IMR-90 (cell line): Measurements from ENCODE around the gene WARS2. TPM values are rescaled to one million over a fixed set of nuclear protein-coding genes. Genes with fewer than 3 reads are reported as not detected.

Source experiments
- ATAC-seq: fragments of 200-7000 bp; cut with Tn5 transposase; 2 replicates; pipeline ENCODE4 v1.9.1; 2020; ENCODE audit warnings: low read depth, mild to moderate bottlenecking, moderate library complexity
- BruUV-seq: library from RNA; stranded (reverse); fragments of 400-500 nt; replicated peaks from 2 replicates; lab custom pipeline; 2021; lab: Mats Ljungman, UMichigan
- CTCF ChIA-PET: fragments of 300-600 bp; formaldehyde crosslinking; extraction: SDS; loops from one replicate; lab custom pipeline; 2021; ENCODE audit warnings: antibody characterized with exemption; lab: Yijun Ruan, JAX
- POLR2A ChIA-PET: fragments of 300-600 bp; sonication (Branson Sonifier 250); formaldehyde crosslinking; loops from one replicate; lab custom pipeline; 2022; ENCODE audit warnings: antibody characterized with exemption; ENCODE audit not compliant: unreplicated experiment; lab: Charles Lee
- DNase-seq: peaks from one replicate; pipeline ENCODE4 v3.0.0; 2013
- H2AFZ ChIP-seq: replicated peaks from 2 replicates; pipeline ENCODE3; 2013; ENCODE audit warnings: low read length, mild to moderate bottlenecking; ENCODE audit not compliant: poor library complexity
- H2AK5ac ChIP-seq: 2 replicates; pipeline ENCODE4 v1.6.1; 2013; ENCODE audit warnings: low read depth, low read length, inconsistent platforms
- H2AK9ac ChIP-seq: replicated peaks from 2 replicates; pipeline ENCODE3; 2013; ENCODE audit warnings: mild to moderate bottlenecking, low read depth, low read length, moderate library complexity; ENCODE audit not compliant: poor library complexity
- H2BK120ac ChIP-seq: 2 replicates; pipeline ENCODE4 v1.6.1; 2013; ENCODE audit warnings: low read depth, low read length, inconsistent platforms
- H2BK15ac ChIP-seq: 3 replicates; pipeline ENCODE4 v1.6.1; 2013; ENCODE audit warnings: low read depth, low read length, inconsistent platforms
- H2BK20ac ChIP-seq: 2 replicates; pipeline ENCODE4 v1.6.1; 2013; ENCODE audit warnings: low read depth, mild to moderate bottlenecking, inconsistent platforms, low read length, moderate library complexity
- H2BK5ac ChIP-seq: 2 replicates; pipeline ENCODE4 v1.6.1; 2013; ENCODE audit warnings: mild to moderate bottlenecking, low read depth, low read length, inconsistent platforms; ENCODE audit not compliant: poor library complexity, severe bottlenecking
- H3K14ac ChIP-seq: replicated peaks from 2 replicates; pipeline ENCODE4 v1.6.1; 2013; ENCODE audit warnings: low read depth, low read length, inconsistent platforms
- H3K18ac ChIP-seq: 2 replicates; pipeline ENCODE4 v1.6.1; 2013; ENCODE audit warnings: low read depth, low read length, control low read depth
- H3K23ac ChIP-seq: 2 replicates; pipeline ENCODE4 v1.6.1; 2013; ENCODE audit warnings: low read depth, low read length, inconsistent platforms
- H3K27ac ChIP-seq: 2 replicates; pipeline ENCODE4 v1.5.1; 2013; ENCODE audit warnings: mild to moderate bottlenecking, control low read depth, low read length; ENCODE audit not compliant: insufficient read depth
- H3K27me3 ChIP-seq: 2 replicates; pipeline ENCODE4 v1.6.1; 2013; ENCODE audit warnings: low read length; ENCODE audit not compliant: control insufficient read depth, insufficient read depth
- H3K36me3 ChIP-seq: 2 replicates; pipeline ENCODE4 v1.6.1; 2013; ENCODE audit warnings: low read length, mixed read lengths; ENCODE audit not compliant: control insufficient read depth, insufficient read depth
- H3K4ac ChIP-seq: 2 replicates; pipeline ENCODE4 v1.6.1; 2013; ENCODE audit warnings: low read depth, low read length, inconsistent platforms
- H3K4me1 ChIP-seq: 2 replicates; pipeline ENCODE4 v1.6.1; 2013; ENCODE audit warnings: low read length, mixed read lengths; ENCODE audit not compliant: control insufficient read depth, insufficient read depth
- H3K4me2 ChIP-seq: 2 replicates; pipeline ENCODE4 v1.6.1; 2013; ENCODE audit warnings: low read depth, mild to moderate bottlenecking, control low read depth, low read length, moderate library complexity
- H3K4me3 ChIP-seq: 2 replicates; pipeline ENCODE4 v1.5.1; 2013; ENCODE audit warnings: low read depth, mild to moderate bottlenecking, control low read depth, low read length, moderate library complexity; ENCODE audit not compliant: insufficient read depth
- H3K56ac ChIP-seq: 2 replicates; pipeline ENCODE4 v1.6.1; 2013; ENCODE audit warnings: low read length, inconsistent platforms; ENCODE audit not compliant: insufficient read depth; ENCODE audit errors: extremely low read depth
- H3K79me1 ChIP-seq, 2 experiments: 2 replicates each; pipeline ENCODE4 v1.6.1; 2013; ENCODE audit warnings: low read length in 2 of 2, inconsistent platforms in 1 of 2, low read depth in 1 of 2
- H3K9ac ChIP-seq: 2 replicates; pipeline ENCODE4 v1.6.1; 2013; ENCODE audit warnings: low read depth, low read length, control low read depth
- H3K9me1 ChIP-seq: 2 replicates; pipeline ENCODE4 v1.6.1; 2013; ENCODE audit warnings: low read length, inconsistent platforms; ENCODE audit not compliant: insufficient read depth
- H3K9me3 ChIP-seq: 2 replicates; pipeline ENCODE4 v1.6.1; 2013; ENCODE audit warnings: low read length; ENCODE audit not compliant: control insufficient read depth, insufficient read depth
- H4K20me1 ChIP-seq: 2 replicates; pipeline ENCODE4 v1.6.1; 2013; ENCODE audit warnings: low read length, inconsistent platforms; ENCODE audit not compliant: insufficient read depth
- H4K5ac ChIP-seq: 2 replicates; pipeline ENCODE4 v1.6.1; 2013; ENCODE audit warnings: mild to moderate bottlenecking, low read depth, low read length, control low read depth
- H4K8ac ChIP-seq, 2 experiments: 2 replicates each; pipeline ENCODE4 v1.6.1; 2013; ENCODE audit warnings: low read depth in 2 of 2, low read length in 2 of 2, control low read depth in 1 of 2, inconsistent platforms in 1 of 2
- H4K91ac ChIP-seq: 2 replicates; pipeline ENCODE4 v1.6.1; 2013; ENCODE audit warnings: low read depth, low read length, inconsistent platforms; ENCODE audit not compliant: insufficient read depth
- BHLHE40 ChIP-seq: fragments of 150-350 bp; IDR thresholded peaks from 2 replicates; pipeline ENCODE4 v1.6.1; 2016; ENCODE audit warnings: mild to moderate bottlenecking, low read depth, low read length
- MAZ ChIP-seq: IDR thresholded peaks from 2 replicates; pipeline ENCODE4 v1.6.1; 2012; ENCODE audit warnings: low read depth, mild to moderate bottlenecking, low read length, improper control_type of control experiment, moderate library complexity, borderline replicate concordance
- MXI1 ChIP-seq: IDR thresholded peaks from 2 replicates; pipeline ENCODE4 v1.6.1; 2012; ENCODE audit warnings: low read depth, mild to moderate bottlenecking, low read length, moderate library complexity, borderline replicate concordance
- WGBS, 2 experiments: methylation state at CpG; one replicate each; pipeline versions ENCODE4 v1.1.5 to v1.1.7; 2013; ENCODE audit warnings: missing lambda C conversion rate in 2 of 2; ENCODE audit not compliant: insufficient read length in 1 of 2; ENCODE audit errors: extremely low coverage in 2 of 2; 5-methylcytosine and 5-hydroxymethylcytosine counted together
- dilution Hi-C: fragments of 300-500 bp; cut with HindIII; formaldehyde crosslinking; loops from one replicate; pipeline ENCODE4 v1.14.3; 2018; ENCODE audit warnings: low sequenced_read_pairs; ENCODE audit not compliant: unreplicated experiment
- in situ Hi-C: fragments of 300-500 bp; cut with MboI; formaldehyde crosslinking; loops from 3 replicates; pipeline ENCODE4 v1.14.3; 2019; ENCODE audit warnings: low sequenced_read_pairs, inconsistent platforms, mixed read lengths
- intact Hi-C: fragments of 100-400 bp; cut with micrococcal nuclease; formaldehyde crosslinking; loops from 2 replicates; pipeline ENCODE4 v1.10.0; 2022
- polyA plus RNA-seq, 3 experiments: library from polyadenylated mRNA; depleted of rRNA; stranded (reverse); fragments of >200 nt; gene quantifications; 2 replicates each; pipeline ENCODE4 v1.2.3, GENCODE V29; 2012; ENCODE audit warnings: low replicate concordance in 1 of 3
- total RNA-seq: library from RNA; depleted of rRNA; stranded (reverse); fragments of >200 nt; gene quantifications from 2 replicates; pipeline ENCODE4 v1.2.3, GENCODE V29; 2012

Gene WARS2
- total and polyA plus RNA-seq, 2 of the 4 experiments (the other 2 are of a cell fraction), result 5.7 to 20.3 TPM

GRCh38 chr1:119080586-119080985, 59.9 kb downstream of the WARS2 start:
- Histone ChIP-seq H4K20me1 (no peaks in the 10 kb centered on the region), H4K5ac (no peak overlapping the region), H3K9ac (no peak overlapping the region), H3K9me3 (no peaks in the 10 kb centered on the region), H2AK9ac (no peak overlapping the region), H3K56ac (no peak overlapping the region), H2BK5ac (no peak overlapping the region), H3K9me1 (no peaks in the 10 kb centered on the region; the same call in 1 of the 2 replicates), H2BK20ac (no peak overlapping the region), H3K4ac (no peak overlapping the region), H4K91ac (no peak overlapping the region), H2AK5ac (no peak overlapping the region), H2AFZ (peak overlapping the region; percentile 10), H3K36me3 (no peaks in the 10 kb centered on the region), H4K8ac (no peak overlapping the region), H3K23ac (no peak overlapping the region), H3K4me1 (no peaks in the 10 kb centered on the region), H3K27ac (no peak overlapping the region), H3K4me2 (peak overlapping the region; percentile 37), H3K18ac (no peak overlapping the region), H3K27me3 (no peaks in the 10 kb centered on the region), H3K14ac (no peak overlapping the region), H3K79me1 (0 out of 4 replicates have a peak, but pooled peaks cover 0 to 2% of the 10 kb centered on the region in 2 experiments), H3K4me3 (peak overlapping the region; percentile 21; the same call in 1 of the 2 replicates), H2BK15ac (no peak overlapping the region), H2BK120ac (no peak overlapping the region)
- TF ChIP-seq MXI1 (no peak), MAZ (peak; percentile 42; the same call in 1 of the 2 replicates), BHLHE40 (peak; percentile 17; the same call in 1 of the 2 replicates)
- DNase-seq, result peak; percentile 95
- intact Hi-C loops (loop anchor here (5.0 kb wide), 1 partner anchor 52 kb away; no protein-coding TSS in a partner anchor), in situ Hi-C loops (no loop called here), dilution Hi-C loops (no loop called here)
- ChIA-PET POLR2A (no interaction called here), CTCF (no interaction called here)
- BruUV-seq, result no TSS peak
- ATAC-seq, result peak; percentile 96
- no CpG with 5 or more reads among the region's 4 CpGs for WGBS, 2 experiments
